ENCODE data around the gene CDKAL1. TPM values are rescaled to one million over a fixed set of nuclear protein-coding genes. Genes with fewer than 3 reads are reported as not detected.
A peak's percentile ranks its signal among the peaks of the same experiment; 100 is the strongest.

The CDKAL1 gene
- total and polyA plus RNA-seq, 2 of the 13 experiments (the other 11 are each of a cell fraction or from before 2014, with no cell fraction given), result 9.5 to 27.7 TPM

- H3K36me3 ChIP-seq (replicated peaks in 1 of 2; ENCODE audit: control insufficient read depth in 1 of 2, insufficient read depth in 2 of 2, low read length in 2 of 2), result no peaks in the 10 kb centered on the region; a peak in 1 of 5 replicates
- ChIA-PET CTCF (ENCODE audit: low intra/inter-chr PET ratio, low total read pairs) (no interaction called here), POLR2A (interaction anchor here (1.1 to 2.1 kb wide), 2 partner anchors 15 to 24 kb away, joined by 3 to 9 read pairs; no protein-coding TSS in a partner anchor)
- in situ Hi-C loops (cut with HindIII; ENCODE audit: extremely low pct_ligation_motif_present, low pct_unique_long_range_greater_than_20kb) (no loop called here), intact Hi-C loops (cut with micrococcal nuclease; ENCODE audit: unreplicated experiment) (no loop called here)
- 85% methylated on average over 6 of the region's 6 CpGs for WGBS (ENCODE audit: low lambda C conversion rate)
- peak; percentile 73 for ATAC-seq
- no peak overlapping the region for H3K9ac ChIP-seq (ENCODE audit: insufficient read depth, low read depth, low read length)
- H3K4me3 ChIP-seq (replicated peaks in 1 of 3; ENCODE audit: insufficient read depth in 1 of 3, low read depth in 2 of 3, low read length in 3 of 3), result no peak overlapping the region
- H4K20me1 ChIP-seq (ENCODE audit: insufficient read depth, low read length), result no peaks in the 10 kb centered on the region
- H3K27me3 ChIP-seq (ENCODE audit: control insufficient read depth in 1 of 2, insufficient read depth in 2 of 2, low read length in 2 of 2), result no peaks in the 10 kb centered on the region
- no peaks in the 10 kb centered on the region for H3K9me3 ChIP-seq (ENCODE audit: low read length)
- no TSS peak for BruUV-seq (replicated peaks)
- no peak for FAIRE-seq
- peak; percentile 25 for DNase-seq (ENCODE audit: low spot score)
- H3K79me2 ChIP-seq (ENCODE audit: insufficient read depth, low read length), result no peaks in the 10 kb centered on the region
- H3K4me2 ChIP-seq (ENCODE audit: low read depth, low read length), result no peak overlapping the region
- H3K4me1 ChIP-seq (ENCODE audit: insufficient read depth, low read length), result peaks cover 27% of the 10 kb centered on the region
- H2AFZ ChIP-seq (ENCODE audit: low read length), result no peak overlapping the region
- no peak overlapping the region for H3K27ac ChIP-seq (ENCODE audit: extremely low read length, insufficient read depth, low read length)
- TF ChIP-seq ZMYM4 (CRISPR knock-in tag; IDR thresholded peaks at IDR 0.05), result peak; percentile 70; the same call in 1 of the 2 replicates
- TF ChIP-seq KDM2A (CRISPR knock-in tag; IDR thresholded peaks at IDR 0.05; ENCODE audit: borderline replicate concordance, low read depth), result peak; percentile 18; the same call in 1 of the 2 replicates
- no peak for TF ChIP-seq CENPBD1 (CRISPR knock-in tag; IDR thresholded peaks at IDR 0.05; ENCODE audit: borderline replicate concordance, low read depth)
- 0 out of 2 replicates have a peak, but pooled peaks have one; percentile 67 for TF ChIP-seq ZBTB38 (CRISPR knock-in tag; IDR thresholded peaks at IDR 0.05)
- no peak for TF ChIP-seq DR1 (CRISPR knock-in tag; IDR thresholded peaks at IDR 0.05)
- TF ChIP-seq HNF4A (CRISPR knock-in tag; IDR thresholded peaks at IDR 0.05), result peak; percentile 74
- no peak for TF ChIP-seq LCORL (IDR thresholded peaks at IDR 0.05)
- 0 out of 2 replicates have a peak, but pooled peaks have one; percentile 45 for TF ChIP-seq LCORL (CRISPR knock-in tag; IDR thresholded peaks at IDR 0.05)
- peak; percentile 31; the same call in 1 of the 2 replicates for TF ChIP-seq ARID5B (CRISPR knock-in tag; IDR thresholded peaks at IDR 0.05)
- TF ChIP-seq ZNF713 (CRISPR knock-in tag; IDR thresholded peaks at IDR 0.05), result no peak
- TF ChIP-seq SALL1 (CRISPR knock-in tag; IDR thresholded peaks at IDR 0.05), result peak; percentile 40; the same call in 1 of the 2 replicates
- TF ChIP-seq MYPOP (CRISPR knock-in tag; IDR thresholded peaks at IDR 0.05), result peak; percentile 27; the same call in 1 of the 2 replicates
- TF ChIP-seq ZBTB7A (CRISPR knock-in tag; IDR thresholded peaks at IDR 0.05), result 0 out of 2 replicates have a peak, but pooled peaks have one; percentile 17
- peak; percentile 45; the same call in 1 of the 2 replicates for TF ChIP-seq GATAD2A (CRISPR knock-in tag; IDR thresholded peaks at IDR 0.05)
- peak; percentile 28; the same call in 1 of the 2 replicates for TF ChIP-seq ZNF614 (CRISPR knock-in tag; IDR thresholded peaks at IDR 0.05; ENCODE audit: borderline replicate concordance)
- TF ChIP-seq HIC2 (CRISPR knock-in tag; IDR thresholded peaks at IDR 0.05; ENCODE audit: low read depth), result peak; percentile 47; the same call in 1 of the 2 replicates
- TF ChIP-seq ZNF83 (CRISPR knock-in tag; IDR thresholded peaks at IDR 0.05; ENCODE audit: borderline replicate concordance), result no peak
- TF ChIP-seq SPEN (CRISPR knock-in tag; IDR thresholded peaks at IDR 0.05; ENCODE audit: low read depth), result 0 out of 2 replicates have a peak, but pooled peaks have one; percentile 29
Measured at GRCh38 chr6:21046276-21046675, 512.0 kb downstream of the CDKAL1 start.
